IPS-15b (cell line): Measurements from ENCODE around the gene ARL11.
A peak's percentile ranks its signal among the peaks of the same experiment; 100 is the strongest.

Source experiments
- H3K27me3 ChIP-seq: one replicate; pipeline ENCODE4 v1.6.1; 2013; ENCODE audit warnings: low read length; ENCODE audit not compliant: control insufficient read depth, insufficient read depth
- H3K36me3 ChIP-seq: one replicate; pipeline ENCODE4 v1.6.1; 2013; ENCODE audit warnings: low read length; ENCODE audit not compliant: control insufficient read depth, insufficient read depth
- H3K4me1 ChIP-seq: one replicate; pipeline ENCODE4 v1.6.1; 2013; ENCODE audit warnings: mild to moderate bottlenecking, low read length; ENCODE audit not compliant: control insufficient read depth, insufficient read depth
- H3K4me3 ChIP-seq: one replicate; pipeline ENCODE4 v1.5.1; 2013; ENCODE audit warnings: low read depth, low read length
- H3K9ac ChIP-seq: one replicate; pipeline ENCODE4 v1.6.1; 2013; ENCODE audit warnings: low read depth, mild to moderate bottlenecking, low read length
- H3K9me3 ChIP-seq: one replicate; pipeline ENCODE4 v1.6.1; 2013; ENCODE audit warnings: mild to moderate bottlenecking, low read length; ENCODE audit not compliant: control insufficient read depth, insufficient read depth

ARL11 gene

GRCh38 chr13:49620170-49620621, 8.1 kb upstream of the ARL11 start:
- Histone ChIP-seq H3K9ac (no peak overlapping the region), H3K36me3 (no peaks in the 10 kb centered on the region), H3K27me3 (no peaks in the 10 kb centered on the region), H3K4me1 (peaks cover 2% of the 10 kb centered on the region), H3K4me3 (no peak overlapping the region), H3K9me3 (no peaks in the 10 kb centered on the region)

GRCh38 chr13:49622174-49622946, 5.9 kb upstream of the ARL11 start:
- no peaks in the 10 kb centered on the region for H3K9me3 ChIP-seq
- H3K36me3 ChIP-seq = no peaks in the 10 kb centered on the region
- no peaks in the 10 kb centered on the region for H3K27me3 ChIP-seq
- peaks cover 5% of the 10 kb centered on the region for H3K4me1 ChIP-seq
- no peak overlapping the region for H3K4me3 ChIP-seq
- no peak overlapping the region for H3K9ac ChIP-seq

- Histone ChIP-seq H3K4me1 (peaks cover 5% of the 10 kb centered on the region), H3K27me3 (no peaks in the 10 kb centered on the region), H3K36me3 (no peaks in the 10 kb centered on the region), H3K9me3 (no peaks in the 10 kb centered on the region), H3K4me3 (no peak overlapping the region), H3K9ac (no peak overlapping the region)
Observed at GRCh38 chr13:49624229-49624628, 4.1 kb upstream of the ARL11 start.

GRCh38 chr13:49625392-49626079, 2.8 kb upstream of the ARL11 start:
- no peaks in the 10 kb centered on the region for H3K27me3 ChIP-seq
- no peaks in the 10 kb centered on the region for H3K9me3 ChIP-seq
- no peak overlapping the region for H3K4me3 ChIP-seq
- H3K9ac ChIP-seq = no peak overlapping the region
- H3K36me3 ChIP-seq = peaks cover 2% of the 10 kb centered on the region
- H3K4me1 ChIP-seq = peaks cover 5% of the 10 kb centered on the region

- Histone ChIP-seq H3K4me3 (peak overlapping the region; percentile 75), H3K9me3 (no peaks in the 10 kb centered on the region), H3K36me3 (peaks cover 6% of the 10 kb centered on the region), H3K4me1 (peaks cover 5% of the 10 kb centered on the region), H3K9ac (no peak overlapping the region), H3K27me3 (no peaks in the 10 kb centered on the region)
Observed at GRCh38 chr13:49629196-49629938, 1.1 kb downstream of the ARL11 start.

GRCh38 chr13:49629947-49630346, 1.6 kb downstream of the ARL11 start:
- Histone ChIP-seq H3K9ac (no peak overlapping the region), H3K36me3 (peaks cover 6% of the 10 kb centered on the region), H3K27me3 (no peaks in the 10 kb centered on the region), H3K9me3 (no peaks in the 10 kb centered on the region), H3K4me1 (peaks cover 11% of the 10 kb centered on the region), H3K4me3 (no peak overlapping the region)

- peaks cover 6% of the 10 kb centered on the region for H3K36me3 ChIP-seq
- no peaks in the 10 kb centered on the region for H3K9me3 ChIP-seq
- no peak overlapping the region for H3K9ac ChIP-seq
- H3K4me3 ChIP-seq = no peak overlapping the region
- H3K4me1 ChIP-seq = peaks cover 12% of the 10 kb centered on the region
- H3K27me3 ChIP-seq = no peaks in the 10 kb centered on the region
Observed at GRCh38 chr13:49630580-49630979, 2.3 kb downstream of the ARL11 start.

GRCh38 chr13:49632156-49632555, 3.8 kb downstream of the ARL11 start:
- Histone ChIP-seq H3K9me3 (no peaks in the 10 kb centered on the region), H3K9ac (no peak overlapping the region), H3K36me3 (peaks cover 6% of the 10 kb centered on the region), H3K4me1 (peaks cover 15% of the 10 kb centered on the region), H3K4me3 (no peak overlapping the region), H3K27me3 (no peaks in the 10 kb centered on the region)

GRCh38 chr13:49633710-49634109, 5.4 kb downstream of the ARL11 start:
- peaks cover 13% of the 10 kb centered on the region for H3K4me1 ChIP-seq
- H3K9me3 ChIP-seq = no peaks in the 10 kb centered on the region
- H3K4me3 ChIP-seq = no peak overlapping the region
- no peaks in the 10 kb centered on the region for H3K27me3 ChIP-seq
- peaks cover 6% of the 10 kb centered on the region for H3K36me3 ChIP-seq
- H3K9ac ChIP-seq = no peak overlapping the region

- H3K36me3 ChIP-seq = peaks cover 1% of the 10 kb centered on the region
- no peaks in the 10 kb centered on the region for H3K9me3 ChIP-seq
- H3K27me3 ChIP-seq = no peaks in the 10 kb centered on the region
- peaks cover 13% of the 10 kb centered on the region for H3K4me1 ChIP-seq
- peak overlapping the region; percentile 71 for H3K4me3 ChIP-seq
- H3K9ac ChIP-seq = peak overlapping the region; percentile 67
Observed at GRCh38 chr13:49635599-49636433, 7.5 kb downstream of the ARL11 start.

- peaks cover 13% of the 10 kb centered on the region for H3K4me1 ChIP-seq
- H3K4me3 ChIP-seq = peak overlapping the region; percentile 71
- no peaks in the 10 kb centered on the region for H3K27me3 ChIP-seq
- peak overlapping the region; percentile 67 for H3K9ac ChIP-seq
- no peaks in the 10 kb centered on the region for H3K36me3 ChIP-seq
- H3K9me3 ChIP-seq = no peaks in the 10 kb centered on the region
Observed at GRCh38 chr13:49636705-49637104, 8.4 kb downstream of the ARL11 start.
